Urinary bladder (tissue), 4 donors: ENCODE measurements around the gene SEC62. TPM values are rescaled to one million over a fixed set of nuclear protein-coding genes. Genes with fewer than 3 reads are reported as not detected.

Experiments
- DNase-seq: peaks from one replicate; pipeline ENCODE4 v3.0.0-alpha.2; 2015; ENCODE audit errors: extremely low spot score
- H3K27ac ChIP-seq: one replicate; pipeline ENCODE4 v1.5.1; 2013; ENCODE audit warnings: low read depth, mild to moderate bottlenecking, moderate library complexity
- H3K36me3 ChIP-seq: one replicate; pipeline ENCODE4 v1.6.1; 2013; ENCODE audit warnings: mild to moderate bottlenecking, moderate library complexity; ENCODE audit not compliant: insufficient read depth
- H3K4me1 ChIP-seq: one replicate; pipeline ENCODE4 v1.6.1; 2013; ENCODE audit warnings: mild to moderate bottlenecking, moderate library complexity; ENCODE audit not compliant: insufficient read depth
- H3K4me3 ChIP-seq: one replicate; pipeline ENCODE4 v1.5.1; 2013; ENCODE audit warnings: low read depth, low read length
- WGBS: extraction: QIAGEN DNeasy Blood & Tissue Kit; methylation state at CpG from one replicate; pipeline ENCODE4 v1.1.7; 2013; 5-methylcytosine and 5-hydroxymethylcytosine counted together
- polyA plus RNA-seq: library from polyadenylated mRNA; stranded (reverse); fragments of 200-250 nt; gene quantifications from one replicate; pipeline ENCODE4 v1.2.3, GENCODE V29; 2013
- total RNA-seq: library from RNA; depleted of rRNA; stranded (reverse); fragments of >200 nt; gene quantifications from one replicate; pipeline ENCODE4 v1.2.3, GENCODE V29; 2014
- donor health status: healthy with polysubstance abuse.
- donor health status: healthy.

The SEC62 gene
- total and polyA plus RNA-seq, 2 donors: 65.5 to 78.9 TPM

DNA sequence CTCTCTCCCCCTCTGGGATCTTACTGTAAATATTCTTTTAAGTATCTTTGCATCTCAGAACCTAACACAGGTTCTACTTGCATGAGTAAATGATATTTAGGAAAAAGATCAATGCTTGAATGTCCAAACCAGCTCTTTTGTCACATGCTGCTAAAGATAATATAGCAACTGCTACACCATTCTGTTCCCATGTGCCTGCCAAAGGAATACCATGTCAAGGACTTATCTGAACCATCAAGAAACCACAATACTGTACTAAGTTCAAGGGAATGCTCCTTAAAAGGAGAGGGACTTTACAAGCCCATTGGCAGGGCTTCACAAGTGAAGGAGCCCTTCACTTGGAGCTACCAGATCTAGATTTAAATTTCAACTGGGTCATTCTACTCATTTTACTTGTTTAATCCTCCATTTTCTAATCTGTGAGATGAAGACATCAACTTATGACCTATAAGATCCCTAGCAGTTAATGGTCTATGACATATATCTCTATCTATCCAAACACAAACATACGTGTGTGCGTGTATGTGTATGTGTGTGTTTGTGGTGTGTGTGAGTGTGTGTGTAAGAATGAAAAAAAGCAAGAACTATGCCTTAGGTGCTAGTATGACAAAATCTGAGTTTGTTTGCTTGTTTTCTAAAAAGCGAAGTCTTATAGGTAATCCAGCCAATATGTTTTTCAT lies 13.0 kb upstream of the SEC62 start:
- no peak for DNase-seq
- H3K36me3 ChIP-seq: no peaks in the 10 kb centered on the region
- no peaks in the 10 kb centered on the region for H3K4me1 ChIP-seq
- H3K27ac ChIP-seq: no peak overlapping the region
- 82% methylated on average over 3 of the region's 3 CpGs for WGBS
- H3K4me3 ChIP-seq: no peak overlapping the region

DNA sequence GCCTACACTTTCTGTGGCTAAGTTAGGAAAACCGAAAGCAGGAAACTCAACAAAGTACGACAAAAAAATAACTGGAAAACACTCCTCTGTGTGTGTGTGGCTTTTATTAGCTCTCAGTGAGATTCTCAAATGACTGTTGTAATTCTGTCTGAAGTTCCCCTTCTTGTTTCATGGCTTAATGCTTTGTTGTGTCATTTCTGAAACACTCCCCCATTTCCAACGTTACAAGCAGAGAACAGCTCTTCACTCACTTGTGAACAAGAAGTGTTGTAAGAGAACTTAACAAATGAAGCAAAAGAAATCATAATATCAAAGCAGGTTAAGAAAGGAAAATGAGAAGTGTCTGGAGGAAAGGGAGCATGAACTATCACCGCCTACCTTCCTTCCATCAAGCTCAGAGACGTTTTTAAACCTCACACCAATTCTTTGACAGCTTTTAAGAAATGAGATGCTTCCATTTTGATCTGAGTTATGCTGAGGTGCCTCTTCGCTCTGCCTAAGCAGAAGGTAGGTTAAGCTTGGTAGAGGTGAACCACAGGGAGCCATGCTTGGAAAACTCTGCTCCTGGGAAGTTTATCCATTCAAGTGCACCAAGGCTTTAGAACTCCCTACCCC lies 12.4 kb upstream of the SEC62 start:
- 55% methylated on average over 6 of the region's 6 CpGs for WGBS
- Histone ChIP-seq H3K36me3 (no peaks in the 10 kb centered on the region), H3K4me3 (no peak overlapping the region), H3K27ac (no peak overlapping the region), H3K4me1 (no peaks in the 10 kb centered on the region)
- no peak for DNase-seq

- H3K36me3 ChIP-seq: no peaks in the 10 kb centered on the region
- DNase-seq: no peak
- no peak overlapping the region for H3K4me3 ChIP-seq
- WGBS: 78% methylated on average over 2 of the region's 2 CpGs
- H3K4me1 ChIP-seq: no peaks in the 10 kb centered on the region
- H3K27ac ChIP-seq: no peak overlapping the region
Measured at GRCh38 chr3:169955406-169955805, 11.2 kb upstream of the SEC62 start.

GRCh38 chr3:169964176-169964575 lies 2.4 kb upstream of the SEC62 start:
- Histone ChIP-seq H3K4me3 (no peak overlapping the region), H3K36me3 (no peaks in the 10 kb centered on the region), H3K27ac (no peak overlapping the region), H3K4me1 (no peaks in the 10 kb centered on the region)
- DNase-seq: no peak
- WGBS: 72% methylated on average over 2 of the region's 2 CpGs

- DNase-seq: no peak
- Histone ChIP-seq H3K36me3 (no peaks in the 10 kb centered on the region), H3K4me1 (no peaks in the 10 kb centered on the region), H3K4me3 (peak overlapping the region; percentile 87), H3K27ac (no peak overlapping the region)
- 63% methylated on average over 21 of the region's 21 CpGs for WGBS
Measured at GRCh38 chr3:169965562-169966427, 812 bp upstream of the SEC62 start.

DNA sequence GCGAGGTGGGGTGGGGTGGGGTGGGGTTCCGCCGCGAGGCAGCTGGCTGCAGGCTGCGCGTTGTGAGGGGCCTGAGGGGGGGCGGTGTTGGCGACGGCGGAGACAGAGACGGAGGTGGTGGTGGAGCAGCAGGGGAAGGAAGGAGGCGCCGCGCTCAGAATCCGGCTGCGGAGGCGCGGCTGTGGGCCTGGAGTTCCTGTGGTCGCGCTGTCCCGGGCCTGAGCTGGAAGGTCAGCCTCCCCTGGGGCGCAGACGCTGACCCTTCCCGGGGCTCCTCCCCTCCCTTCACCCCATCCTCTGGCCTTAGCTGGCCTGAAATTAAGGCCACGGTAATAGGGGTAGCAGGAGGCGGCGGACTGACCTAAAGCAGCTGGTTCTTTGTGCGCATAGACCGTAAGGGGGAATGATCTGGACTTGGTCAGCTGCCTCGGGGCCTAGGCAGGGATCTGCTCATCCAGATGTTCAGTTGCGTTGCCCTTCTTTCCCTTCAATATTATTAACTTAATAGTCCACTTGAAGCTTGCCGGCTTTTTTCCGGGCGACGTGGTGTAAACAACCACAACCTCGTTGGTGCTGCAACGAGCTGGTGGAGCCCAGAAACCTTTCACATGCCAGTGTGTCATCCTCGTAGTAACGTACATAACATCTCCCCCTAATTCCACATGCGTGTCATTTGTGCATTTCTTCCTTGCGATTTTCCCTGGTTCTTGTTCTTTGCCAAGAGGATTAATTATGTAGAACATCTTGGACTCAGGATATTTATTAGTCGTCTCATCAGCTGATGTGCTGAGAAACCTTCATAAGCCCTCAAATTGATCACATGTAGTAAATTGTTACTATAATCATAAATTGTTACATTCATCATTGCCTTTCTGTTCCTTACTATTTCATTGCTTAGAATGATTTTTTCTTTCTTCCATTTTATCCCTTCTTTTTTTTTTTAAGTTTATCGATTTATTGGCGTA lies 626 bp downstream of the SEC62 start:
- H3K4me3 ChIP-seq: peak overlapping the region; percentile 87
- DNase-seq: no peak

DNA sequence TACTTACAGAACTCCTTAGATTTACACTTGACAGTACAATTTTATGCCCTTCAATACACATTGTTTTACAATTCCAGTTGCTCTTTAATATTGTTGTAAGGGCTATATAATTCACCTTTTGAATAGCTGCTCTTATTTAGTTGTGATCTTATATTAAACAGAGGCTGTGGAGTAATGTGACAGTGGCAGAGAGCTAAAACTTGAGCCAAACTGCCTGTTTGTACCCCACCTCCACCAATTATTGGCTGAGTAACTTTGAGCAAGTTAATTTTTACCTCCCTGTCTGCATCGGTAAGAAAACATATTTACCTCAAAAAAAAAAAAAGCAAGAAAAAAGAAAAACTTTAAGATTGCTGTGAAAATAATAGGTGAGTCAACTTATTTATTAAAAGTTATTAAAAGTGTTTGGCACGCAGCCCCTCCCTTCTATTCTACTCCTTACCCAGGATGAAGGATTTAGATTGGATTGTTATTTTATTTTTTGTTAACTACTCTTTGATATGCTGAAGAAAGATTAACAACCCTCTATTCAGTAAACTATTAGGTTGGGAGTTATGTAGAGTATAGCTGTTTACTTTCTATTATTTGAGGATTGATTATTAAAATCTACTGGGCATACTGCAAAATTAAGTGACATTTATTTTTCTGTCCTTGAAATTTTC lies 1.7 kb downstream of the SEC62 start:
- no peak for DNase-seq
- Histone ChIP-seq H3K27ac (no peak overlapping the region), H3K36me3 (no peaks in the 10 kb centered on the region), H3K4me3 (no peak overlapping the region), H3K4me1 (no peaks in the 10 kb centered on the region)
- 55% methylated on average over 2 of the region's 2 CpGs for WGBS

More for the DNA sequence above, 626 bp downstream of the SEC62 start:
- H3K36me3 ChIP-seq: no peaks in the 10 kb centered on the region
- H3K27ac ChIP-seq: peak overlapping the region; percentile 95
- whole genome bisulfite sequencing: 4% methylated on average over 44 of the region's 44 CpGs
- H3K4me1 ChIP-seq: no peaks in the 10 kb centered on the region

DNA sequence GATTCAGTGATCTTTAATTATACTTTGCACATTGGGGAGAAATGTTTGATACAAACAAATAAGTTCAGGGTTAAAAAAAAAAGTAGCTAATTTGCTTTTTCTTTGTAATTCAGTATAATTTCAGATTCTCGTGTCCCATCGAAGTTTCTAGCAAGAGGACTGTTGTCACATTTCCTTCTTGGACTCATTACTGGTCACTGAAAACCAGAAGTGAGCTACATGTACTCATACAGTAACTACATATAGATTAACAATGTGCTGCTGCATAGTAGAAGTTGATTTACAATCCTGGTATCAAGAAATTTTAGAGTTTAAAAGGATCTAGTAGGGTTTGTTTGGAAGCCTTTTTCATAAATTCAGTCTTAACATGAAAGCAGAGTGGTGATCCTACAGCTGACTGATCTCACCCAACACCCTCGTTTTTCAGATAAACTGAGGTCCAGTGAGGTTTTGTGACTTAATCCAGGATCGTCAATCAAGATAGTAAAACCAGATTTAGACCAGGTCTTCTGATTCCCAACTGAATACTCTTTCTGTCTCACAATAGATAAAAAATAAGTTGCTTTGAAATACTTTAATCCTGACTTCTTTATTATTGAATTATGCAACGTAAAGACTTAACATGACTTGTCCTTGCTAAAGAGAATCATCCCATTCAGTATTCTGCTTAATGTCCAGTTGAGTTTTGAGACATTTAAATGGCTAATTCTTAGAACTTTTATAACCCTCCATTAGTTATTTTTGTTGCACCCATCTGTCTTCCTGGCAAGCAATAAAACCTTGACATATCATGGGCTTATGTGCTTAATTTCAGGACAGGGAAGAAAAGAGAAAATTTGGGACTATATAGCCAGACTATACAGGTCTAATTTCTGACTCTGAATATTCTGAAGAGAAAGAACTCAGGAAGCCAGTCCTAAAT lies 2.8 kb downstream of the SEC62 start:
- H3K27ac ChIP-seq: no peak overlapping the region
- H3K36me3 ChIP-seq: no peaks in the 10 kb centered on the region
- 36% methylated on average over 5 of the region's 5 CpGs for WGBS
- DNase-seq: no peak
- no peaks in the 10 kb centered on the region for H3K4me1 ChIP-seq
- no peak overlapping the region for H3K4me3 ChIP-seq

DNA sequence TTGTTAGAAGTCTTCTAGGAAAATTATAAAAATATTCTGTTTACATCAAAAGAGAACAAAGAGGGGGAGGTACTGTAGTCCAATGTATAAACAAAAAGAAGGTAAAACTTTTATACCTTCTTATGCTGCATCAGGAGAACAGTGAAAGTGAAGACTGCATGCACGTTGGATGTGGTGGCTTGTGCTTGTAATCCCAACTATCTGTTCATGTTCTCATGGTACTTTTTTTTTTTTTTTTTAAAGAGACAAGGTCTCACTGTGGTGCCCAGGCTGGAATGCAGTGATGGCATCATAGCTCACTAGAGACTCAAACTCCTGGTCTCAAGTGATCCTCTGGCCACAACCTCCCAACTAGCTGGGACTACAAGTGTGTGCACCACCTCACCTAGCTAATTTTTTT lies 4.2 kb downstream of the SEC62 start:
- 53% methylated on average over 1 of the region's 1 CpG for WGBS
- DNase-seq: no peak
- Histone ChIP-seq H3K4me1 (no peaks in the 10 kb centered on the region), H3K36me3 (peaks cover 2% of the 10 kb centered on the region), H3K4me3 (no peak overlapping the region), H3K27ac (no peak overlapping the region)

DNA sequence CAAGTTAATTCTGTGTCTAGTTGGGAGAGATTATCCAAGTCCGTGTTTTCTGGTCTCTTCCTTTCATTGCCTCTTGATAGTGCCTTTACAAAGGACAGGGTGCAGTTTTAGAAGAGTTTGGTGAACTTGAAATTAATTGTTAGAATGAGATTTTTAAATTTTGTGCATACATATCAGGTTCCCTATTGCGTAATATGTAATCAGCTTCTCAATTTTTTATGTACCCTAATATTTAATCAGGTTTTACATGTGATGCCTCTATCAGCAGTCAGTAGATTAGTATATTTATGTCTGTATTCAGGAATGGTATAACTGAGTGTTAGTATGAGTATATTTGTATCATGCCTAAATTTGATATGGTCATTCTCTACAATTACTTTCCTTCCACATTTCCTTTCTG lies 4.9 kb downstream of the SEC62 start:
- no peak for DNase-seq
- Histone ChIP-seq H3K27ac (no peak overlapping the region), H3K4me3 (no peak overlapping the region), H3K4me1 (no peaks in the 10 kb centered on the region), H3K36me3 (peaks cover 2% of the 10 kb centered on the region)
- WGBS: 89% methylated on average over 2 of the region's 2 CpGs

GRCh38 chr3:169980055-169980454 lies 13.4 kb downstream of the SEC62 start:
- Histone ChIP-seq H3K4me1 (no peaks in the 10 kb centered on the region), H3K36me3 (no peaks in the 10 kb centered on the region), H3K27ac (no peak overlapping the region), H3K4me3 (no peak overlapping the region)
- whole genome bisulfite sequencing: 56% methylated on average over 2 of the region's 2 CpGs
- DNase-seq: no peak

GRCh38 chr3:169984292-169984691 lies 17.7 kb downstream of the SEC62 start:
- WGBS: 76% methylated on average over 3 of the region's 3 CpGs
- no peak for DNase-seq
- H3K4me3 ChIP-seq: no peak overlapping the region
- no peaks in the 10 kb centered on the region for H3K4me1 ChIP-seq
- H3K36me3 ChIP-seq: peaks cover 3% of the 10 kb centered on the region
- no peak overlapping the region for H3K27ac ChIP-seq
